ENCODE measurements around the gene SPAG9.

SPAG9 gene

DNA sequence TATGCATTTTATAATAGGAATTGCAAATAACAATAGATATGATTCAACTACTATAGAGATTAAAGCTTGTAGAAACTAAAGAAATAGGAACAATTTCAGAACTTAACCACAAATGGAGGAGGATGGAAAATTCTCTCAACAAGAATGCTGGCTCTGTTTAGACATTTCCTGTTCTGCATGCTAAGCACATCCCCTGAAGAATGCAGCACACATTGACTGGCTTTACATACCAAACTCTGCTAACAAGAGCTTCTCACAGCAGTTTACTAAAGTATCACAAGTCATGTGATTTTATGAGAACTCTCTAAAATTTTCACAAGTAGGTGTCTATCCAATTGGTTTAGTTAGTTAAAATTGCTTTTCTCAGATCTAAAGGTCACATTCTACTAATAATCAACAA is 85.2 kb downstream of the SPAG9 start:
- DNase-seq (ENCODE audit: low read depth in 2 of 2), result no peak

DNA sequence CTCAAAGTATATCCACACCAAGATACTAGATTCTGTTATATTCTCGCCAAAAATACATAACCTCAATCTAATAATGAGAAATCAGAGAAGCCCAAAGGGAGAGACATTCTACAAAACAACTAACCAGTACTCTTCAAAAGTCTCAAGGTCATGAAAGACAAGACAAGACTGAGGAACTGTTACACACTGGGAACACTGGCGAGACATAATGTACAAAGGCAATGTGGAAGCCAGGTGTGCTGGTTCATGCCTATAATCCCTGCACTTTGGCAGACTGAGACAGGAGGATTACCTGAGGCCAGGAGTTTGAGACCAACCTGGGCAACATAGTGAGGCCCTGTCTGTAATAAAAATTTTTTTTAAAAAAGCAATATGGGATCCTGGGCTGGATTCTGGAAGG is 85.9 kb downstream of the SPAG9 start:
- no peak for DNase-seq (ENCODE audit: low read depth in 2 of 2)

DNA sequence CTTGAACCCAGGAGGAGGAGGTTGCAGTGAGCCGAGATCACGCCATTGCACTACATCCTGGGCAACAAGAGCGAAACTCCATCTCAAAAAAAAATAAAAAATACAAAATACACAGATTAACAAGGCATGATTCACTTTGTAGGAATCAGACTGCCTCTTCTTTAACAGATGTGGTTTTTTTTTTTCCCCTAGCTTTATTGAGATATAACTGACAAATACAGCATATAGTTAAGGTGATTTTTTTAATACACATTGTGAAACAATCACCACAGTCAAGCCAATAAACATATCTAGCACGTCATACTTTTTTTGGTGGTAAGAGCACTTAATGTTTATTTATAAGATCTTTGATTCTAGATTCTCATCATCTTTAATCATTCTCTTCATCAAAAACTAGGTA is 87.8 kb downstream of the SPAG9 start:
- DNase-seq (ENCODE audit: low read depth in 2 of 2), result no peak

DNA sequence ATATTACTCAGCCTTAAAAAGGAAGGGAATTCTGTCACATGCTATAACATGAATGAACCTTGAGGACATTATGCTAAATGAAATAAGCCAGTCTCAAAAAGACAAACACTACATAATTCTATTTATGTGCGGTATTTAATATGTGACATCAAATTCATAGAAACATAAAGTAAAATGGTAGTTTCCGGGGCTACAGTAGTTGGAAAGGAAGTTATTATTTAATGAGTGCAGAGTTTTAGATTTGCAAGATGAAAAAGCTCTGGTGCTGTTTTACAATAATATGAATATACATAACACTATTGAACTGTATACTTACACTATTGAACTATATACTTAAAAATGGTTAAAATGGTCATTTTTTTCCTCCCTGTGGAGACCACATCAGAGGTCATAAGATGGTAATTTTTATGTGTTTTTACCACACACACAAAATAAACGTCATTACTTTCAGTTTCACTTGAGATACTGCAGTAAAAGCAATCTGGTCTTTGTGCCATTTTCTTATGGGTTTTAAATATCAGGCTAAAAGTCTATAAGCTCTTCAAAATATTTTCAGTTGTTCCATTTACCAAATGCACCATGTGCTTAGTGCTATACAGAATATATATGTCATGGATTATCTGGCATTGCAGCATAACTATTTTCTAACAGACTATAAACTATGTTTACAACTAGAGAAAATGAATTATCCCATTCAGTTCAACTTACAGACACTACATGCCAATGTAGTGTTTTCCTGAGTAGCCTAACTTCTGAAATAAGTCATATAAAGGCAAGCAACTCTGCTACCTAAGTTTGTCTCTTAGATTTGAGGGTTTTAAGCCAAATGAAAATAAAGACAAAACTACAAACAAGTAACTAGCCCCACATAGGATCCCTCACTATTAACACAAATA is 90.9 kb downstream of the SPAG9 start:
- no peak for DNase-seq (ENCODE audit: low read depth in 2 of 2)

DNA sequence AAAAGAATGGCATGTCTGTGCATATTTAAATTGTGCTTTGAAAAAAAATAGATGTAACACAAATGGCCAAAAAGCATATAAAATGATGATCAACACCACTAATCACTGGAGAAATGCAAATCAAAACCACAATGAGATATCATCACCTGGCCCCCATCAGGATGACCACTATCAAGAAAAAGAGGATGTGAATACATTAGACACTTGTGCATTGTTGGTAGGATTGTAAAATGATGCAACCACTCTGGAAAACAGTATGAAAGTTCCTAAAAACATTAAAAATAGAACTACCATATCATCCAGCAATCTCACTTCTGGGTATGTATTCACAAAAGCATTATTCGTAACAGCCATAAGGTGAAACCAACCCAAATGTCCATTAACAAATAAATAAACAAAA is 91.5 kb downstream of the SPAG9 start:
- DNase-seq (ENCODE audit: low read depth in 2 of 2), result no peak

DNA sequence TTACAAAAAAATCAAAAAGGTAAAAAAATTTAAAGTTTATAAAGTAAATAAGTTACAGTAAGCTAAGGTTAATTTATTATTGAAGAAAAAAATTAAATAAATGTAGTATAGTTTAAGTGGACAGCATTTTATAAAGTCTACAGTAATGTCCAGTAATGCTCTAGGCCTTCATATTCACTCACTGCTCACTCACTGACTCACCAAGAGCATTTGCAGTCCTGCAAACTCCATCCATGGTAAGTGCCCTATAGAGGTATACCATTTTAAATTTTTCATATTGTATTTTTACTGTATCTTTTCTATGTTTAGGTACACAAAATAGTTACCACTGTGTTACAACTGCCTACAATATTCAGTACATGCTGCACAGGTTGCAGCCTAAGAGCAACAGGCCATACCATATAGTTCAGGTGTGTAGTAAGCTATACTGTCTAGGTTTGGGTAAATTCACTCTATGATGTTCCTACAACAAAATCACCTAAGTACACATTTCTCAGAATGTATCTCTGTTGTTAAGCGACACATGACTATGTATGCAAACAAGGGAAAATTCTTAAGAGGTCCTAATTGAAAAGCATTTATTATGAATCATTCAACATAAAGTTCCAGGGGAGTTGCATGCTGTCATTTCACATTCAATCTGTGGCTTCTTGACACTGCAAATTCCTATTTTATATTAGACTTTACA is 92.3 kb downstream of the SPAG9 start:
- DNase-seq (ENCODE audit: low read depth in 2 of 2), result no peak

DNA sequence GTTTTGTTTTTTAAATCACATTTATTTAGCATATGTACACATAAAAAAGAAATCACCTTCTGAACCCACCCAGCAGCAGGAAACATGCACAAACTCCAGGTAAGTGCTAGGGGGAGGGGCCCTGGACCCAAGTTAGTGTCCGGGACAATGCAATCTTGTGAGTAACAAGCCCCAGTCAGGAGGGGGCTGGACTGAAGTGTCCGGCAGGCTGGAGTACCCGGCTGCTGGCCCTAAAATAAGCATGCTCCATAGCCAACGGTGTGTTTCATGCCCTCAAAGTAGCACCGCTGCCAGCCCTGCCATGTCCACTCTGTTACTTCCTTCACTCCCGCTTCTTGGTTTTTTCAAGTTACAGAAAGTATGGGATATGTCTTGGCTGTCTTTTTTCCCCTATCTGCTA is 102.1 kb downstream of the SPAG9 start:
- DNase-seq (ENCODE audit: low read depth in 2 of 2), result no peak

DNA sequence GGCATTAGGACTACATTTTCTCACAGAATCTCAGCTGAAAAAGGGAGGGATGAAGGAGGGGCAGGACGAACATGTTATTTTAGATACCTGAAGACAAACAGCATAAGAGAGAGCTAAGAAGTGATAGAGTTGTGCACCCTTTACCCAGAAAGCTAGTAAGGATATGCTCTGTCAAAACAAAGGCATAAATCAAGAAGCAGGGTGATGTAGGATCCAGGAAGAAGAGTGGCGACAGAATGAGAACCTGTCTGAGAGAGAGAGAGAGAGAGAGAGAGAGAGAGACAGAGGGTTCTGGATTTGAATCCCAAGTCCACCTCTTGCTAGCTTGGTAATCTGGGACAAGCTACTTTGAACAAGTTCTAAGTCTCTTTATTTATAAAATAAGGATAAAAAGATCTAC is 103.4 kb downstream of the SPAG9 start:
- no peak for DNase-seq (ENCODE audit: low read depth in 2 of 2)

DNA sequence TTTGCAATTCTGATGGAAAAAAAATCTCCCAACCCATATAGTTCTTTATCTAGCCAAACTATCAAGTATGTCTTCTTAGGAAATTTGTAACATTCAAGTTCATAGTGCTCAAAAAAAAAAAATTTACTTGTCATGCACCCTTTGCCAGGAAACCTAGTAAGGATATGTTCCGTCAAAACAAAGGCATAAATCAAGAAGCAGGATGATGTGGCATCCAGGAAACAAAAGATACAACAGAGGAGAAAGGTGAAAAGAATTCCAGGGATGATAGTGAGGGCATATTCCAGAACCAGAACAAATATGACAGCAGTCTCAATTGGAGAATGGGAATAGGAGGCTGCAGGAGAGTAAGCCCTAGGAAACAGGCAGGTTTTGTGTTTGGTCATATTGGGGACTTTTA is 104.6 kb downstream of the SPAG9 start:
- no peak for DNase-seq (ENCODE audit: low read depth in 2 of 2)

DNA sequence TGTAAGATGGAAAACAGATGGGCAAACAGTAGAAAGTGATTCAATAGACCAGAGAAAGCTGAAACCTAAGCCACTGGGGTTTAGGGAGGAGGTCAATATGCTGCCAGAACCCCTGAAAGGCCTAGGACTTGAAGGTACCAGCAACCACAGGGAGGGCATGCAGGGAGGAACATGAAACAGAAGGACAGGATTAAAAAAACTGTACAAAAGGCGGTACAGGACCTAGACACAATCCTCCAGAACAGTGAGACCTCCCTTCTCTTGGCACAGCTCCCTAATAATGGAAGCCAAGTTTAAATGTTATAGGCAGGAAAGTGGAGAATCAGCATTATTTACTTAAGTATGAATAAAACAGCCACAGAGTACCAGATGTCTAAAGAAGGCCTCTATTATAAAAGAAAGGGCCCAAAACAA is 105.5 kb downstream of the SPAG9 start:
- no peak for DNase-seq (ENCODE audit: low read depth in 2 of 2)

DNA sequence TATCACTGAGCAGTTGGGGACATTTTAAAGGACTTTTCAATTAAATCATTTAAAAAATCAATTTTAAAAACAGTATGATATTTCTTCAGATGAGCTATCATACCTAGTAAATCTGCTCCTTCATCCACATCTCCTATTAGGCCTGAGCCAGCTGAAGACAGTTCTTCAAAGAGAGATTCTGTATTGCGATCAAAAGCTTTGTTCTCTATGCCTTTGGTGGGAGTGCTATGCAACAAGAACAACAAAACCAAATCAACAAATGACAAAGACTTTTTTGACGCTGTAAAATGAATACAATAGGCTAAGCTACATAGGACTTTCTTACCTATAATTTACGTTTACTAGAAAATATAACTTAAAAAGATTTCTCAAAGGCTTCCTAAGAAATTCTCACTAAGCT is 106.5 kb downstream of the SPAG9 start:
- no peak for DNase-seq (ENCODE audit: low read depth in 2 of 2)

DNA sequence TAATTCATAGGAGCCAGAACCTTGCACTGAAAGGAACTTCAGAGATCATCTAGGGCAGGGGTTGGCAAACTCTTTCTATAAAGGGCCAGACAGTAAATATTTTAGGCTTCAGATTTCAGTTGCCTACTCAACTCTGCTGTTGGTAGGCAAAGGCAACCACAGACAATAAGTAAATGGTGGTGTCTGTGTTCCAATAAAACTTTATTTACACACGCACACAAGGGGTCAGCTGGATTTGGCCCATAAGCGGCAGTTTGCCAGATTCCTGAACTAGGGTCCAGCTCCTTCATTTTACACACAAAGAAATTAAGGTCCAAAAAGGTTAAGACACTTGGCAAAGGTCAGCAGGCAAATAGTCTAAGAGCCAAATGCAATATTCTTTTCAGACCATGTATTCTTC is 107.3 kb downstream of the SPAG9 start:
- no peak for DNase-seq (ENCODE audit: low read depth in 2 of 2)

DNA sequence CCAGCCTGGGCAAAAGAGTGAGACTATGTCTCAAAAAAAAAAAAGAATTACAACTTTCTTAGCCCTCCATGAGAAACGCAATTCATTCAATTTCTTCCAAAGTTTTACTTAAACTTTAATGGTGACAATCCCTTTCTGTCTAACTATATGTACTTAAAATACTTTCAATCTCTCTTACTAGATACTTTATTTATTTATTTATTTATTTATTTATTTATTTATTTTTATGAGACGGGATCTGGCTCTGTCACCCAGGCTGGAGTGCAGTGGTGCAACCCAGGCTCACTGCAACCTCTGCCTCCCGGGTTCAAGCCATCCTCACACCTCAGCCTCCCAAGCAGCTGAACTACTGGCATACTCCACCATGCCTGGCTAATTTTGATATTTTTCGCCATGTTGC is 108.1 kb downstream of the SPAG9 start:
- no peak for DNase-seq (ENCODE audit: low read depth in 2 of 2)

DNA sequence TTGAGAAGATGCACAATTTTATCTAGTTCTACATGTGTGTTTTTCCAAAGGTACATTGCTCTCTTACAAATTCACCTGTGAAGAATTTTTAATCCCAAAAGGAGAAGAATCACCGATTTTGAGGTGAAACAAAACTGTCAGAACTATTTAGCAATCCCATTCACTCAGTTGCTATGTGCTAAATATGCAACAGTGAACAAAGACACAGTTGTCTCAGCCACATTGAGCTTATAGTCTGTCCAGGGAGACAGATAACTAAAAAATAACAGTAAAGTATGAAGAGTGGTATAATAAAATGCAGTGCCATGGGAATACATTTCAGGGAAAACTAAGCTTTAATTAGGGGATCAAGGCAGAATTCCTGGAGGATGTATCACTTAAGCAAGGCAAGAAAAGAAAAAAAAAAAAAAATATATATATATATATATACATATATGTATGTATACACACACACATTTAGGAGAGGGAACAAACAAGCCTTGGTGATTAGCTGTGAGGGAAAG is 110.4 kb downstream of the SPAG9 start:
- no peak for DNase-seq (ENCODE audit: low read depth in 2 of 2)

DNA sequence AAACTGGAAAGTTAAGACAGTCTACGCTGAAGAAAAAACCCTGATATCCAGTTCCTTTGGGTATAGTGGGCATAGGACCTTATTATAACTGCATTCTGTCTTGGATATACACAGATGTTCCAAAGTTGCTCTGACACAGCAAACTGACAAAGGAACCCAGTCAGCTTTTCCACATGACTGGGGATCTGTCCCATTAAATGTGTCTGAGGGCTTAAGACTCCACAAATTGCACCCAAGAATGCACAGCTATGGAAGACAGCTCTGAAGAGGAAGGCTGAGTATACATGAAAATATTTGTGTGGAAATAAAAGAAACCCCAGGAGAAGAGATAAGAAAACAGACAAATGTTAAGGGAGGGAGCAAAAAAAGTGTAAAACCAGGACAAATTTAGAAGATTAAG is 114.1 kb downstream of the SPAG9 start:
- no peak for DNase-seq (ENCODE audit: low read depth in 2 of 2)

DNA sequence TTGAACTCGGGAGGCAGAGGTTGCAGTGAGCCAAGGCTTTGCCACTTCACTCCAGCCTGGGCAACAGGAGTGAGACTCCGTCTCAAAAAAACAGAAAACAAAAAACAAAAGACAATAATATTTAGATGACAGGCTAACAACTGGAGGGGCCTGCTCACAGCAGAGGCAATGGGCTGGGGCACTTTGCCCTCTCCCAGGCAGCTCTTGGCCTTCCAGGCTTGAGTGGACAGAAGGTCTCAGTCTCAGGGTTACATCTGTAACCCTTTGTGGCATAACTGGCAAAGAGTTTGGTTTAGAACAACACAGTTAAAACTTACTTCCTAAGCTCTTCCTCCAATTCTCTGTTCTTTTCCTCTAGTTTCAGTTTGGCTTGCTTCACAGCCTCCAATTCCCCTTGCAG is 114.9 kb downstream of the SPAG9 start:
- DNase-seq (ENCODE audit: low read depth in 2 of 2), result no peak

DNA sequence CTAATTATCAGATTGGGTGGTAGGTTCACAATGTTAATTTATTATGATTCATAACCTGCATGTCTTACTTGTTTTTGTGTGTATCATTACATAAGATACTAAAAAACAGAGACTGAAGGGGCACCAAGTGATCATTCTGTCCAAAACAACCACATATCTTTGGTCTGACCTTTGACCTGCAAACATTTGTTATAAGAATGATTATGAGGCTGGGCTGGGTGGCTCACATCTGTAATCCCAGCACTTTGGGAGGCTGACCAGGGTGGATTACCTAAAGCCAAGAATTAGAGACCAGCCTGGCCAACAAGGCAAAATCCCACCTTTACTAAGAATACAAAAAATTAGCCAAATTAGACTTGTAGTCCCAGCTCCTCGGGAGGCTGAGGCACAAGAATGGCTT is 116.4 kb downstream of the SPAG9 start:
- DNase-seq (ENCODE audit: low read depth in 2 of 2), result no peak

DNA sequence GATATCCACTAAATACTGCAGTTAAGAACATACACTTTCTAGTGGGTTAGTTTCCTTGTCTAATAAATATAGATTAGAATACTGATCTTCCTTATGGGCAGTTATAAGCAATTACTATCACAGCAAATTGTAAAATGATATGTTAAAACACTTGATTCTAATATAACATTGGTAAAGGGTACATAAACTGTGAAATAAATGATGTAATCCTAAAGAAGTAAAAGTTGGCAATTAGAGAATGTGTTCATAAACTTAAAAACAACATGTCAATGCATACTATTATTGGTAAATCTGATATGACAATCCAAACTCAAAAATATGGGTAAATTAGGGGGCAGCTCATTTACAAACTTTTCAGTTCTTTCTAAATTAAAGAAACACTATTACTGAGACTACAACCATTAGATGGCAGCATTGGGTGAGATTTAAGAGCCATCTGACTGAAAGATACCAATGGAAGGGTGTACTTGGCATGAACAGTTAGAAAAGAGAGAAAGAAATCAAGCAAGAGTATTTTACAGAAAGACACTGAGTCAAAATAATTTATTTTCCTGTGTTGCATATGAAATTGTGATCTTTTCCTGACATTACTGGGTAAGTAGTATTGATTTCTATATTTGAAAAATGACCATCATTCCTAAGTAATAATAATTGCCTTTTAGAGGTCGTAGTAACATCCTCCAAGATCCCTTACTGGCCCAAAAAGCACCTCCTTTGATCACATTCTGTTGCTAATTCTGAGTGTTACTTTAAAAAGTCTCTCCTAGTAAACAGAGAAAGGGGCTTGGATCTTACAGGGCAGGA is 119.6 kb downstream of the SPAG9 start:
- no peak for DNase-seq (ENCODE audit: low read depth in 2 of 2)

DNA sequence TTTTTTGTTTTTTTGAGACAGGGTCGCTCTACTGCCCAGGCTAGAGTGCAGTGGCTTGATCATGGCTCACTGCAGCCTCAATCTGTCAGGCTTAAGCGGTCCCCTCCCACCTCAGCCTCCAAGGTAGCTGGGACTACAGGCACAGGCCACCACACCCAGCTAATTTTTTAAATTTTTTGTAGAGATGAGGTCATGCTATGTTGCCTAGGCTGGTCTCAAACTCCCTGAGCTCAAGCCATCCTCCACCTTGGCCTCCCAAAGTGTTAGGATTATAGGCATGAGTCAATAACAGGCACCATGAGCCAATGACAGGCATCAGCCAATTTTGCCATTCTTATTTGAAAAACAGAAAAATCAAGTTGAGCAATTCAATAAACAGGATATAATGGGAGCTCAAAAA is 125.0 kb downstream of the SPAG9 start:
- DNase-seq (ENCODE audit: low read depth in 2 of 2), result no peak

DNA sequence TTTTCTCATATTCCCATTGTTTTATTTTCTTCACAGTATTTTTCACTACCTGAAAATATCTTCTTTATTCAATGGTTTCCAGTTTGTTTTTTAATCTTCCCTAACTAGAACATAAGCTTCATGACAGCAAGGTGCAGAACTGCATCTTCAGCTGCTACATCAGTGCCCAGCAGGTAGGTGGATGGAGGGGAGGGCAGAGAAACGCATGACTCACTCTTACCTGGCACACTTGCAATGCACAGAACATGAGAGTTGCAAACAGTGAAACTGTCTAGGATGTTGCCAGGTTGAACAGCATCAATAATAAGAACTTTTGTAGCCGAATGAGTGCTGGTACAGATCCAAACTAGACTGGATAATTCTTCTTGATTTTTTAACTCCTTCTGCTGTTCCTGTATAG is 127.1 kb downstream of the SPAG9 start:
- no peak for DNase-seq (ENCODE audit: low read depth in 2 of 2)

DNA sequence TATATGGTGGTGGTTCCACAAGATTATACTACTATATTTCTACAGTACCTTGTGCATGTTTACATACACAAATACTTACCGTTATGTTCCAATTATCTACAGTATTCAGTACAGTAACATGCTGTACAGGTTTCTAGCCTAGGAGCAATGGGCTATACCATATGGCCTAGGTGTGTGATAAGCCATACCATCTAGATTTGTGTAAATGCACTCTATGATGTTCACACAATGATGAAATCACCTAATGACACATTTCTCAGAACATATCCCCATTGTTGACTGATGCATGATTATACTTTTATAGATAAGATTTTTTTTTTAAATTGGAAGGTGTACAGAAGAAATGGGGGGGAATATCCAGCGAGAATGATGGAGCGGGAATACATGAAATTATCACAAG is 131.5 kb downstream of the SPAG9 start:
- no peak for DNase-seq (ENCODE audit: low read depth in 2 of 2)

DNA sequence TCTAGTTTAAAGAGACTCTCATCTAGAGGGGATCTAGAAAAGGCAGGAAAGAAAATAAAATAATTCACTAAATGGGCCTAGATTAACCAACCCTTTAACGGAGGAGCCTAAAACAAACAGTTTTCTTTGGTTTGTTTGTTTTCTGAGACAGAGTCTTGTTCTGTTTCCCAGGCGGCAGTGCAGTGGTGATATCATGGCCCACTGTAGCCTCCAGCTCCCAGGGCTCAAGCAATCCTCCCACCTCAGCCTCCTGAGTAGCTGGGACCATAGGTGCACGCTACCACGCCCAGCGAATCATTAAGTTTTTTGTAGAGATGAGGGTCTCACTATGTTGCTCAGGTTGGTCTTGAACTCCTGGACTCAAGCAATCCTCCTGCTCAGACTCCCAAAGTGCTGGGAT is 132.2 kb downstream of the SPAG9 start:
- DNase-seq (ENCODE audit: low read depth in 2 of 2), result no peak
